Mesothelial cell of epicardium (in vitro differentiated cells): ENCODE results near the gene ADAMTS12. TPM values are rescaled to one million over a fixed set of nuclear protein-coding genes. Genes with fewer than 3 reads are reported as not detected.

Experiments used
- total RNA-seq: library from RNA; stranded (reverse); gene quantifications from 3 replicates; pipeline ENCODE4 v1.2.1, GENCODE V29; 2021

The ADAMTS12 gene
- total RNA-seq, 1 donor from 2014 or later, result 14.0 TPM

Other genes with a start within 250 kb of the ADAMTS12 start
- not detected in 3 replicates for gene RXFP3, start 44.4 kb upstream of the ADAMTS12 start, total RNA-seq
- 0.45 to 0.63 TPM (median 0.62 TPM) in 3 replicates for gene SLC45A2, start 92.7 kb upstream of the ADAMTS12 start, total RNA-seq
- 9.7 to 10.5 TPM (median 9.8 TPM) in 3 replicates for gene AMACR, start 116.1 kb upstream of the ADAMTS12 start, total RNA-seq
- gene C1QTNF3, start 151.2 kb upstream of the ADAMTS12 start, total RNA-seq, result 8.5 to 9.8 TPM (median 9.5 TPM) in 3 replicates